HepG2 (cell line): ENCODE results near the gene DNAJC5. TPM values are rescaled to one million over a fixed set of nuclear protein-coding genes. Genes with fewer than 3 reads are reported as not detected.

Experiments used
- ATF1 ChIP-seq: IDR thresholded peaks from 2 replicates; pipeline ENCODE4 v1.6.1; 2016; ENCODE audit warnings: mild to moderate bottlenecking, control low read depth
- CHD4 ChIP-seq: fragments of 200-600 bp; sonication (generic); IDR thresholded peaks from 2 replicates; pipeline ENCODE4 v1.7.0; 2017; ENCODE audit warnings: mild to moderate bottlenecking, low read length, borderline replicate concordance
- EZH2 ChIP-seq: conservative IDR thresholded peaks from 2 replicates; pipeline ENCODE4 v1.6.1; 2012; ENCODE audit warnings: mild to moderate bottlenecking, low read depth, low read length, moderate library complexity
- GABPB1 ChIP-seq: IDR thresholded peaks from 2 replicates; pipeline ENCODE4 v1.6.1; 2016; ENCODE audit warnings: mild to moderate bottlenecking, missing genetic modification reagents, moderate library complexity, missing compliant biosample characterization
- HOXA9 ChIP-seq: sonication (generic); formaldehyde crosslinking; IDR thresholded peaks from 2 replicates; pipeline ENCODE4 v1.8.1; 2022; ENCODE audit warnings: missing genetic modification reagents, mild to moderate bottlenecking, moderate library complexity, borderline replicate concordance
- JUND ChIP-seq: sonication (generic); formaldehyde crosslinking; IDR thresholded peaks from 2 replicates; pipeline ENCODE4 v1.8.0; 2022; ENCODE audit warnings: mild to moderate bottlenecking, missing genetic modification reagents
- MEIS1 ChIP-seq: sonication (generic); formaldehyde crosslinking; IDR thresholded peaks from 2 replicates; pipeline ENCODE4 v1.9.0; 2021; ENCODE audit warnings: mild to moderate bottlenecking, missing genetic modification reagents, moderate library complexity, borderline replicate concordance
- MTF2 ChIP-seq: sonication (generic); formaldehyde crosslinking; IDR thresholded peaks from 2 replicates; pipeline ENCODE4 v1.5.0; 2020; ENCODE audit warnings: missing genetic modification reagents, borderline replicate concordance
- NFATC3 ChIP-seq: sonication (generic); formaldehyde crosslinking; IDR thresholded peaks from 2 replicates; pipeline ENCODE4 v1.5.1; 2020; ENCODE audit warnings: mild to moderate bottlenecking, missing genetic modification reagents
- NONO ChIP-seq, 2 experiments: fragments of 450-650 bp in 1 of 2; sonication (generic) in 1 of 2; formaldehyde crosslinking in 1 of 2; IDR thresholded peaks in 1 of 2; conservative IDR thresholded peaks in 1 of 2; 2 replicates each; pipeline versions ENCODE4 v1.6.1 to v1.8.0; 2017 to 2022; ENCODE audit warnings: mild to moderate bottlenecking in 1 of 2, missing genetic modification reagents in 1 of 2, moderate library complexity in 1 of 2
- RXRB ChIP-seq: IDR thresholded peaks from 2 replicates; pipeline ENCODE4 v1.6.1; 2016; ENCODE audit warnings: borderline replicate concordance, missing genetic modification reagents, missing compliant biosample characterization
- TBX2 ChIP-seq: sonication (generic); formaldehyde crosslinking; IDR thresholded peaks from 2 replicates; pipeline ENCODE4 v1.5.0; 2020; ENCODE audit warnings: missing genetic modification reagents, mild to moderate bottlenecking, borderline replicate concordance
- TCF12 ChIP-seq, 2 experiments: fragments of 450-650 bp in 1 of 2; sonication (generic) in 1 of 2; formaldehyde crosslinking in 1 of 2; IDR thresholded peaks; 2 replicates each; pipeline versions ENCODE4 v1.6.1 to v1.8.0; 2017 to 2022; ENCODE audit warnings: antibody characterized with exemption in 1 of 2, mild to moderate bottlenecking in 1 of 2, missing genetic modification reagents in 1 of 2, moderate library complexity in 1 of 2
- TCF7L2 ChIP-seq: IDR thresholded peaks from 2 replicates; pipeline ENCODE4 v1.6.1; 2011; ENCODE audit warnings: mild to moderate bottlenecking, low read depth, low read length, moderate library complexity
- TEAD3 ChIP-seq: optimal IDR thresholded peaks from 2 replicates; pipeline ENCODE3; 2016; ENCODE audit warnings: borderline replicate concordance
- ZBTB7B ChIP-seq: sonication (generic); formaldehyde crosslinking; IDR thresholded peaks from 2 replicates; pipeline ENCODE4 v1.4.0; 2020; ENCODE audit warnings: missing genetic modification reagents
- ZFYVE20 ChIP-seq: sonication (generic); formaldehyde crosslinking; IDR thresholded peaks from 2 replicates; pipeline ENCODE4 v1.8.0; 2023; ENCODE audit warnings: low read depth, mild to moderate bottlenecking, moderate library complexity, missing genetic modification reagents, borderline replicate concordance
- ZNF101 ChIP-seq: sonication (generic); formaldehyde crosslinking; IDR thresholded peaks from 2 replicates; pipeline ENCODE4 v1.4.0; 2020; ENCODE audit warnings: mild to moderate bottlenecking, low read depth, missing genetic modification reagents, borderline replicate concordance
- ZNF17 ChIP-seq: sonication (generic); formaldehyde crosslinking; IDR thresholded peaks from 2 replicates; pipeline ENCODE4 v1.5.0; 2020; ENCODE audit warnings: mild to moderate bottlenecking, missing genetic modification reagents
- ZNF317 ChIP-seq: sonication (generic); formaldehyde crosslinking; IDR thresholded peaks from 2 replicates; pipeline ENCODE4 v1.5.0; 2020; ENCODE audit warnings: mild to moderate bottlenecking, missing genetic modification reagents
- ZNF441 ChIP-seq: sonication (generic); formaldehyde crosslinking; IDR thresholded peaks from 2 replicates; pipeline ENCODE4 v1.7.0; 2021; ENCODE audit warnings: missing genetic modification reagents, borderline replicate concordance
- ZNF562 ChIP-seq: sonication (generic); formaldehyde crosslinking; IDR thresholded peaks from 2 replicates; pipeline ENCODE4 v1.8.0; 2022; ENCODE audit warnings: missing genetic modification reagents, borderline replicate concordance
- ZNF570 ChIP-seq: sonication (generic); formaldehyde crosslinking; IDR thresholded peaks from 2 replicates; pipeline ENCODE4 v1.4.0; 2020; ENCODE audit warnings: mild to moderate bottlenecking, missing genetic modification reagents, borderline replicate concordance
- ZNF644 ChIP-seq: IDR thresholded peaks from 2 replicates; pipeline ENCODE4 v1.6.1; 2016; ENCODE audit warnings: low read depth
- ZNF850 ChIP-seq: sonication (generic); formaldehyde crosslinking; conservative IDR thresholded peaks from 2 replicates; pipeline ENCODE4 v1.9.0; 2021; ENCODE audit warnings: mild to moderate bottlenecking, missing genetic modification reagents
- polyA plus RNA-seq, 8 experiments: library from polyadenylated mRNA; depleted of rRNA in 3 of 8; stranded (reverse) in 7 of 8; unstranded in 1 of 8; fragments of >200 nt; fragmentation: Illumina TruSeq in 4 of 8; extraction: Trizol in 4 of 8; gene quantifications; 2 replicates each; pipeline versions ENCODE4 v1.2.1 to v1.2.3, GENCODE V29; 2011 to 2016; ENCODE audit warnings: low read depth in 4 of 8, missing spikeins in 1 of 8, mixed read lengths in 1 of 8; ENCODE audit not compliant: insufficient read depth in 1 of 8
- total RNA-seq, 5 experiments: library from RNA; depleted of rRNA; stranded (reverse); fragments of >200 nt; fragmentation: Illumina TruSeq; extraction: Trizol; gene quantifications; 2 replicates each; pipeline ENCODE4 v1.2.3, GENCODE V29; 2016; ENCODE audit warnings: low read depth in 1 of 5
- TF ChIP-seq, protein P1 (sequence below): sonication (generic); formaldehyde crosslinking; IDR thresholded peaks from 2 replicates; pipeline ENCODE4 v1.8.0; 2022; ENCODE audit warnings: mild to moderate bottlenecking, missing genetic modification reagents; ENCODE audit not compliant: insufficient replicate concordance
- TF ChIP-seq, protein P2 (sequence below): sonication (generic); formaldehyde crosslinking; IDR thresholded peaks from 2 replicates; pipeline ENCODE4 v1.4.0; 2020; ENCODE audit warnings: mild to moderate bottlenecking, missing genetic modification reagents, borderline replicate concordance

Gene DNAJC5
- total and polyA plus RNA-seq, 2 of the 13 experiments (the other 11 are each of a cell fraction or from before 2014, with no cell fraction given) = 42.8 to 64.5 TPM

DNA sequence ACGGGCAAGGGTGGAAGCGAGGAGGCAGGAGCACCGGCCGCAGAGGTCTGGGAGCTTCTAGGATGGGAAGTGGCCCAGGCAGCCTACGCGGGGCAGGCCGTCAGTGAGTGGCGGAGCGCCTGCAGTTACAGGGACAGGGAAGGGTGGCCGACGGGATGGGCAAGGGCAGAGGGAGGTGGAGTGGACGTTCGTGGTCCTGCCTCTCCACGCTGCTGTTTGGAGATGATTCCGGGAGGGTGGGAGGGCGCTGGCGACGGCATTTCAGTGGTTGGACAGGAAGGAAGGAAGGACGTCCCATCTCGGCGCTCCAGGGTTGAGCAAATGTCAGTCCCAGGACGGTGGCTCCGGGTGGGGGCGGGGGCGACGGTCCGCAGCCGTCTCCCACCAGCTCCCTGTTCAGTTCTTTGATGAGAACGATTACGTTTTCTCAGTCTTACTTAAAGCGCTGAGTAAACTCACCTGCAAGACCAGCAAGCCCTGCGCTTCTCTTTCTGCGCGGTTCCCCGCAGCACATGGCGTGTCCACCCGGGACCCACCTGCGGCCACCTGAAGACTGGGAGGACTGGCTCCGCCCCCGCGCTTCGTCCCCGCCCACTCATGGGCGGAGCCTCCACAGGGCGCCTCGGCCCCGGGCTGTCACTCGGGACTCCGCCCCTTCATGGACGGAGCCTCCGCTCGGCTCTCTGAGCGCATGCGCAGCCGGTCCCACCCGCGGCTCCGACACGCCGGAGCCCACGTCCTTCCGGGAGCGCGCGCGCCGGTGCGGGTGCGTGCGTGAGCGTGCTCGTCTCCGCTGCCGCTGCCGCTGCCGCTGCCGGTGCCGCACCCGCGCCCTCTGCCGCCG is at the start of gene DNAJC5 (continued):
- no peak for TF ChIP-seq HOXA9
- TF ChIP-seq ATF1 (CRISPR knock-in tag) = no peak
- peak; percentile 80 for TF ChIP-seq TBX2
- TF ChIP-seq ZNF17 (CRISPR knock-in tag) = no peak
- TF ChIP-seq TCF12 (IDR thresholded peaks at IDR 0.05) = no peak
- TF ChIP-seq TCF12 (CRISPR knock-in tag; IDR thresholded peaks at IDR 0.05) = no peak; the same call in 1 of the 2 replicates
- TF ChIP-seq ZBTB7B = peak; percentile 78
- TF ChIP-seq TCF7L2 = no peak
- no peak for TF ChIP-seq EZH2
- TF ChIP-seq ZNF317 (CRISPR knock-in tag) = no peak
- no peak for TF ChIP-seq NONO (IDR thresholded peaks at IDR 0.05)
- peak; percentile 84 for TF ChIP-seq NONO (CRISPR knock-in tag; conservative IDR thresholded peaks at IDR 0.05)
- TF ChIP-seq, protein P1, sequence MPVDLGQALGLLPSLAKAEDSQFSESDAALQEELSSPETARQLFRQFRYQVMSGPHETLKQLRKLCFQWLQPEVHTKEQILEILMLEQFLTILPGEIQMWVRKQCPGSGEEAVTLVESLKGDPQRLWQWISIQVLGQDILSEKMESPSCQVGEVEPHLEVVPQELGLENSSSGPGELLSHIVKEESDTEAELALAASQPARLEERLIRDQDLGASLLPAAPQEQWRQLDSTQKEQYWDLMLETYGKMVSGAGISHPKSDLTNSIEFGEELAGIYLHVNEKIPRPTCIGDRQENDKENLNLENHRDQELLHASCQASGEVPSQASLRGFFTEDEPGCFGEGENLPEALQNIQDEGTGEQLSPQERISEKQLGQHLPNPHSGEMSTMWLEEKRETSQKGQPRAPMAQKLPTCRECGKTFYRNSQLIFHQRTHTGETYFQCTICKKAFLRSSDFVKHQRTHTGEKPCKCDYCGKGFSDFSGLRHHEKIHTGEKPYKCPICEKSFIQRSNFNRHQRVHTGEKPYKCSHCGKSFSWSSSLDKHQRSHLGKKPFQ = peak; percentile 83
- no peak for TF ChIP-seq TEAD3 (CRISPR knock-in tag)
- no peak for TF ChIP-seq ZNF644 (CRISPR knock-in tag)
- no peak for TF ChIP-seq CHD4
- TF ChIP-seq ZNF441 = peak; percentile 78
- no peak for TF ChIP-seq ZNF101 (CRISPR knock-in tag)
- TF ChIP-seq MTF2 (CRISPR knock-in tag) = peak; percentile 44; the same call in 1 of the 2 replicates
- 0 out of 2 replicates have a peak, but pooled peaks have one; percentile 30 for TF ChIP-seq NFATC3 (CRISPR knock-in tag)
- TF ChIP-seq MEIS1 (CRISPR knock-in tag) = peak; percentile 97
- TF ChIP-seq RXRB = peak; percentile 61
- no peak for TF ChIP-seq ZFYVE20 (CRISPR knock-in tag)
- TF ChIP-seq ZNF570 (CRISPR knock-in tag) = no peak
- TF ChIP-seq ZNF850 (CRISPR knock-in tag) = no peak
- TF ChIP-seq, protein P2, sequence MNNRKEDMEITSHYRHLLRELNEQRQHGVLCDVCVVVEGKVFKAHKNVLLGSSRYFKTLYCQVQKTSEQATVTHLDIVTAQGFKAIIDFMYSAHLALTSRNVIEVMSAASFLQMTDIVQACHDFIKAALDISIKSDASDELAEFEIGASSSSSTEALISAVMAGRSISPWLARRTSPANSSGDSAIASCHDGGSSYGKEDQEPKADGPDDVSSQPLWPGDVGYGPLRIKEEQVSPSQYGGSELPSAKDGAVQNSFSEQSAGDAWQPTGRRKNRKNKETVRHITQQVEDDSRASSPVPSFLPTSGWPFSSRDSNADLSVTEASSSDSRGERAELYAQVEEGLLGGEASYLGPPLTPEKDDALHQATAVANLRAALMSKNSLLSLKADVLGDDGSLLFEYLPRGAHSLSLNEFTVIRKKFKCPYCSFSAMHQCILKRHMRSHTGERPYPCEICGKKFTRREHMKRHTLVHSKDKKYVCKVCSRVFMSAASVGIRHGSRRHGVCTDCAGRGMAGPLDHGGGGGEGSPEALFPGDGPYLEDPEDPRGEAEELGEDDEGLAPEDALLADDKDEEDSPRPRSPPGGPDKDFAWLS (CRISPR knock-in tag) = no peak
- TF ChIP-seq JUND = 0 out of 2 replicates have a peak, but pooled peaks have one; percentile 20
- peak; percentile 87 for TF ChIP-seq GABPB1 (CRISPR knock-in tag)
- no peak for TF ChIP-seq ZNF562
